ENCODE results near the gene MEI4.

The MEI4 gene

DNA sequence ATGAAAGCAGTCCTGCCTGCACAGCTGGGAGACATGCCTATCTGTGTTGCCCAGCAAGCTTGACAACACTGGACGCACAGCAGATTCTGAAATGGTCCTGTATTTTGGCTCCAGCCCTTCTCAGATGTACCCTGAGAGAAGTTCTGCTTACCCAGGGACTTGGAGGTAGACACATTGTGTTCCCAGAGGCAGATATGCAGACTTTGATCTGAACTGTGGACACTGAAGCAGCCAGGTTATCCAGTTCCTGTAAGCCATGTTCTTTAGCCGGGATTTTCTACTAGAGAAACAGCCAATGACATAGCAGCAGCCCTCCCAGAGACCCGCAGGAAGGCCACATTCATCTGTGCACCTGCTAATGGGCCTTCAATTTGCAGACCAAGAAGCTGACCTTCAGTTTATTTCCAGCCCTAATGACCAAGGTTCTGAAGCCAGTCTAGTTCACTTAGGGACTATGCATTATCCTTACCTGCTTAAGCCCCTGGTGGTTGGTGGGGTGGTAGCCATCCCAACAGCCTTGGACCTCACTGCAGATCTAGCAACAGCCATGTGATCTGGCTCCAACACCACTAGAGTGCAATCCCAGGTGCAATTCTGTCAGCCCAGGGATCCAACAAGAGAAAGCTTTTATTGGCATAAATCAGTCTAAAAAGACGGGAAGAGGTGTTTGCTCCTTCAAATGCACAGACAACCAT, 134.2 kb downstream of the MEI4 start:
- Histone ChIP-seq H3K9ac (ENCODE audit: low read depth, low read length) (no peak overlapping the region), H3K27me3 (ENCODE audit: insufficient read depth, low read length, poor library complexity) (no peaks in the 10 kb centered on the region), H3K4me1 (ENCODE audit: insufficient read depth, low read length) (no peaks in the 10 kb centered on the region), H3K79me2 (ENCODE audit: insufficient read depth, low read length) (no peaks in the 10 kb centered on the region), H4K20me1 (ENCODE audit: insufficient read depth, low read length) (no peaks in the 10 kb centered on the region), H2AFZ (ENCODE audit: low read depth, low read length) (no peak overlapping the region), H3K4me3 (ENCODE audit: low read depth in 1 of 2, low read length in 2 of 2) (no peak overlapping the region), H3K27ac (ENCODE audit: low read length) (no peak overlapping the region), H3K4me2 (ENCODE audit: insufficient read depth, low read length) (no peak overlapping the region), H3K36me3 (ENCODE audit: insufficient read depth, low read length) (no peaks in the 10 kb centered on the region), H3K9me3 (ENCODE audit: insufficient read depth, low read length, severe bottlenecking) (no peaks in the 10 kb centered on the region)
- DNase-seq, result no peak
- ATAC-seq (ENCODE audit: insufficient read depth, low read depth), result no peak
- TF ChIP-seq EZH2 (IDR thresholded peaks at IDR 0.05; ENCODE audit: borderline replicate concordance, low read depth, low read length, severe bottlenecking), result no peak
- TF ChIP-seq, protein P1, sequence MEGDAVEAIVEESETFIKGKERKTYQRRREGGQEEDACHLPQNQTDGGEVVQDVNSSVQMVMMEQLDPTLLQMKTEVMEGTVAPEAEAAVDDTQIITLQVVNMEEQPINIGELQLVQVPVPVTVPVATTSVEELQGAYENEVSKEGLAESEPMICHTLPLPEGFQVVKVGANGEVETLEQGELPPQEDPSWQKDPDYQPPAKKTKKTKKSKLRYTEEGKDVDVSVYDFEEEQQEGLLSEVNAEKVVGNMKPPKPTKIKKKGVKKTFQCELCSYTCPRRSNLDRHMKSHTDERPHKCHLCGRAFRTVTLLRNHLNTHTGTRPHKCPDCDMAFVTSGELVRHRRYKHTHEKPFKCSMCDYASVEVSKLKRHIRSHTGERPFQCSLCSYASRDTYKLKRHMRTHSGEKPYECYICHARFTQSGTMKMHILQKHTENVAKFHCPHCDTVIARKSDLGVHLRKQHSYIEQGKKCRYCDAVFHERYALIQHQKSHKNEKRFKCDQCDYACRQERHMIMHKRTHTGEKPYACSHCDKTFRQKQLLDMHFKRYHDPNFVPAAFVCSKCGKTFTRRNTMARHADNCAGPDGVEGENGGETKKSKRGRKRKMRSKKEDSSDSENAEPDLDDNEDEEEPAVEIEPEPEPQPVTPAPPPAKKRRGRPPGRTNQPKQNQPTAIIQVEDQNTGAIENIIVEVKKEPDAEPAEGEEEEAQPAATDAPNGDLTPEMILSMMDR (IDR thresholded peaks at IDR 0.05; ENCODE audit: borderline replicate concordance, extremely low read depth, low read length, poor library complexity, severe bottlenecking), result no peak

DNA sequence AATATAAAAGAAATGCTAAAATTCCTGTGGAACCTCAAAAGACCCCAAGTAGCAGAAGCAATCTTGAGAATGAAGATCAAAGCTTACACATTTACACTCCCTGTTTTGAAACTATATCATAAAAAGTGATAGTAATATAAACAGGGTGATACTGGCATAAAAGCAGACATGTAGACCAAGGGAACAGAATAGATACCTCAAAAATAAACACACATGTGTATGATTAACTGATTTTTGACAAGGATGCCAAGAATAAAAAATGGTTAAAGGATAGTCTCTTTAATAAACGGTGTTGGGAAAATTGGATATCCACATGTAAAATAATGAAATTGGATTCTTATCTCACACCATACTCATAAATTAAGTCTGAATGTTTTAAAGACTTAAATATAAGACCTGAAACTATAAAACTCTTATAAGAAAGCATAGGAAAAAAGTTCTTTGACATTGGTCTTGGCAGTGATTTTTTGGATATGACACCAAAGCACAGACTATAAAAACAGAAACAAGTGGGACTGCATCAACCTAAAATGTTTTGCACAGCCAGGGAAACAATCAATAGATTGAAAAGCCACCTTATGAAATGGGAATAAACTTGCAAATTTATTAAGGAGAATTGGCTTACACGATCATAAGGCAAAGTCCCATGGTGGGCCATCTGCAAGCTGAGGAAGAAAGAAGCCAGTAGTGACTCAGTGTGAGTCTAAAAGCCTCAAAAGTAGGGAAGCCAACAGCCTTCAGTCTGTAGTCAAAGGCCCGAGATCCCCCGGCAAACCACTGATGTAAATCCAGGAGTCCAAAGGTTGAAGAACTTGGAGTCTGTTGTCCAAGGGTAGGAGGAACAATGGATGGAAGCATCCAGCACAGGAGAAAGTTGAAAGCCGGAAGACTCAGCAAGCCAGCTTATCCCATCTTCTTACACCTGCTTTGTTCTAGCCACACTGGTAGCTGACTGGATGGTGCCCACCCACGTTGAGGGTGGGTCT, 144.3 kb downstream of the MEI4 start:
- Histone ChIP-seq H3K27ac (ENCODE audit: low read length) (no peak overlapping the region), H3K4me2 (ENCODE audit: insufficient read depth, low read length) (no peak overlapping the region), H3K79me2 (ENCODE audit: insufficient read depth, low read length) (no peaks in the 10 kb centered on the region), H2AFZ (ENCODE audit: low read depth, low read length) (no peak overlapping the region), H3K36me3 (ENCODE audit: insufficient read depth, low read length) (no peaks in the 10 kb centered on the region), H3K9me3 (ENCODE audit: insufficient read depth, low read length, severe bottlenecking) (peaks cover 3% of the 10 kb centered on the region), H3K9ac (ENCODE audit: low read depth, low read length) (no peak overlapping the region), H4K20me1 (ENCODE audit: insufficient read depth, low read length) (no peaks in the 10 kb centered on the region), H3K27me3 (ENCODE audit: insufficient read depth, low read length, poor library complexity) (no peaks in the 10 kb centered on the region), H3K4me1 (ENCODE audit: insufficient read depth, low read length) (no peaks in the 10 kb centered on the region), H3K4me3 (ENCODE audit: low read depth in 1 of 2, low read length in 2 of 2) (no peak overlapping the region)
- no peak for DNase-seq
- TF ChIP-seq EZH2 (IDR thresholded peaks at IDR 0.05; ENCODE audit: borderline replicate concordance, low read depth, low read length, severe bottlenecking), result no peak
- TF ChIP-seq, protein P1 (IDR thresholded peaks at IDR 0.05; ENCODE audit: borderline replicate concordance, extremely low read depth, low read length, poor library complexity, severe bottlenecking), result no peak
- no peak for ATAC-seq (ENCODE audit: insufficient read depth, low read depth)

DNA sequence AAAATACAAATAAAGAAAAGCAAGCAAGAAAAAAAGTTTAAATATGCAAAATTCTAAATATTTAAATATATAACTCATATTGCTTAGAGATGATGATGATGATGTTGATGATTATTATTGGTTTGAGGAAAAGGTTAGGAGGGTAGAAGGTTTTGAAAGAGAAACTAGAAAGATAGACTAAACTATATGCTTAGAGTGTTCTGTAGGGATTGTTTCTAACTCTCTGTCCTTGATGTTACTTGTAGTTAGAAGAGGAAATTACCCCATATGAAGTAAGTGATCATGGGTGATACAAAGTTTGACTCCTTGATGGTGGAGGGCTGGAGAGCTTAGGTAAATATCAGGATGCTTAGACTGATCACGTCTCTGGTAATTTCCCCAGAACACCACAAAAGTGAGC, 159.5 kb downstream of the MEI4 start:
- Histone ChIP-seq H2AFZ (ENCODE audit: low read depth, low read length) (no peak overlapping the region), H3K9me3 (ENCODE audit: insufficient read depth, low read length, severe bottlenecking) (no peaks in the 10 kb centered on the region), H3K79me2 (ENCODE audit: insufficient read depth, low read length) (no peaks in the 10 kb centered on the region), H3K9ac (ENCODE audit: low read depth, low read length) (no peak overlapping the region), H3K27ac (ENCODE audit: low read length) (no peak overlapping the region), H4K20me1 (ENCODE audit: insufficient read depth, low read length) (no peaks in the 10 kb centered on the region), H3K36me3 (ENCODE audit: insufficient read depth, low read length) (no peaks in the 10 kb centered on the region), H3K4me2 (ENCODE audit: insufficient read depth, low read length) (no peak overlapping the region), H3K4me3 (ENCODE audit: low read depth in 1 of 2, low read length in 2 of 2) (no peak overlapping the region), H3K4me1 (ENCODE audit: insufficient read depth, low read length) (no peaks in the 10 kb centered on the region), H3K27me3 (ENCODE audit: insufficient read depth, low read length, poor library complexity) (no peaks in the 10 kb centered on the region)
- DNase-seq, result no peak
- TF ChIP-seq EZH2 (IDR thresholded peaks at IDR 0.05; ENCODE audit: borderline replicate concordance, low read depth, low read length, severe bottlenecking), result no peak
- TF ChIP-seq, protein P1 (IDR thresholded peaks at IDR 0.05; ENCODE audit: borderline replicate concordance, extremely low read depth, low read length, poor library complexity, severe bottlenecking), result no peak
- no peak for ATAC-seq (ENCODE audit: insufficient read depth, low read depth)
